NCI-H345 treated with DMSO at 0.1 percent for 48 hours (cell line): ENCODE data around the gene TIGIT.

Experiments
- DNase-seq: peaks from one replicate; lab custom pipeline; 2025; ENCODE audit not compliant: unreplicated experiment; lab: John Stamatoyannopoulos, UW

Gene TIGIT

GRCh38 chr3:114308830-114309229 is 15.0 kb downstream of the TIGIT start:
- no peak for DNase-seq

GRCh38 chr3:114310695-114311094 is 16.9 kb downstream of the TIGIT start:
- no peak for DNase-seq

GRCh38 chr3:114313426-114313825 is 19.6 kb downstream of the TIGIT start:
- no peak for DNase-seq

GRCh38 chr3:114314282-114314681 is 20.5 kb downstream of the TIGIT start:
- no peak for DNase-seq

- DNase-seq, result no peak
Measured at GRCh38 chr3:114318295-114318694, 24.5 kb downstream of the TIGIT start.

GRCh38 chr3:114319453-114319852 is 25.6 kb downstream of the TIGIT start:
- DNase-seq, result peak; percentile 23

- DNase-seq, result no peak
Measured at GRCh38 chr3:114320246-114320645, 26.4 kb downstream of the TIGIT start.

- DNase-seq, result no peak
Measured at GRCh38 chr3:114323546-114324254, 29.9 kb downstream of the TIGIT start.

GRCh38 chr3:114327665-114328064 is 33.8 kb downstream of the TIGIT start:
- no peak for DNase-seq

GRCh38 chr3:114328345-114328744 is 34.5 kb downstream of the TIGIT start:
- DNase-seq, result no peak

- DNase-seq, result no peak
Measured at GRCh38 chr3:114329823-114330222, 36.0 kb downstream of the TIGIT start.

GRCh38 chr3:114331007-114331406 is 37.2 kb downstream of the TIGIT start:
- DNase-seq, result no peak

- no peak for DNase-seq
Measured at GRCh38 chr3:114331710-114332109, 37.9 kb downstream of the TIGIT start.

- no peak for DNase-seq
Measured at GRCh38 chr3:114332342-114333179, 38.7 kb downstream of the TIGIT start.

GRCh38 chr3:114333180-114333922 is 39.5 kb downstream of the TIGIT start:
- DNase-seq, result no peak

- no peak for DNase-seq
Measured at GRCh38 chr3:114333923-114334240, 40.1 kb downstream of the TIGIT start.

- no peak for DNase-seq
Measured at GRCh38 chr3:114336122-114336697, 42.4 kb downstream of the TIGIT start.

GRCh38 chr3:114336857-114337256 is 43.0 kb downstream of the TIGIT start:
- DNase-seq, result no peak

GRCh38 chr3:114338651-114339357 is 45.0 kb downstream of the TIGIT start:
- no peak for DNase-seq

GRCh38 chr3:114344492-114344891 is 50.7 kb downstream of the TIGIT start:
- DNase-seq, result no peak

- no peak for DNase-seq
Measured at GRCh38 chr3:114350271-114350670, 56.4 kb downstream of the TIGIT start.
